GM12878 (cell line): ENCODE results near the gene ERC1. TPM values are rescaled to one million over a fixed set of nuclear protein-coding genes. Genes with fewer than 3 reads are reported as not detected.

Source experiments
- ATAC-seq: fragments of 200-7000 bp; cut with Tn5 transposase; 3 replicates; pipeline ENCODE4 v1.9.1; 2020; ENCODE audit warnings: mild to moderate bottlenecking, moderate library complexity
- BruUV-seq: library from RNA; stranded (reverse); fragments of 400-500 nt; replicated peaks from 2 replicates; lab custom pipeline; 2021; lab: Mats Ljungman, UMichigan
- CTCF ChIA-PET: fragments of 300-600 bp; sonication (Branson Sonifier 250); formaldehyde crosslinking; extraction: SDS; loops from one replicate; lab custom pipeline; 2021; ENCODE audit warnings: inconsistent platforms; lab: Yijun Ruan, JAX
- POLR2A ChIA-PET: fragments of 350-600 bp; formaldehyde crosslinking; extraction: SDS; loops from one replicate; lab custom pipeline; 2021; ENCODE audit warnings: inconsistent platforms; lab: Charles Lee
- RAD21 ChIA-PET: fragments of 300-600 bp; sonication (Branson Sonifier 250); formaldehyde crosslinking; loops from one replicate; lab custom pipeline; 2023; ENCODE audit warnings: antibody characterized with exemption; ENCODE audit not compliant: unreplicated experiment; lab: Charles Lee
- SMC1A ChIA-PET: fragments of 300-600 bp; sonication (Branson Sonifier 250); formaldehyde crosslinking; loops from one replicate; lab custom pipeline; 2023; ENCODE audit not compliant: unreplicated experiment, uncharacterized antibody; lab: Charles Lee
- DNase-seq: peaks from one replicate; pipeline ENCODE4 v3.0.0-alpha.2; 2011; ENCODE audit warnings: low read depth, low spot score
- FAIRE-seq: peaks from 3 replicates; lab custom pipeline; 2011; peaks lifted over from hg19 to GRCh38; lab: Jason Lieb, UNC
- H2AFZ ChIP-seq: 2 replicates; pipeline ENCODE4 v1.6.0; 2011; ENCODE audit warnings: low read depth, low read length, control low read depth; ENCODE audit not compliant: control insufficient read depth
- H3K27ac ChIP-seq: 2 replicates; pipeline ENCODE4 v1.5.1; 2011; ENCODE audit warnings: control low read depth; ENCODE audit not compliant: control insufficient read depth, insufficient read depth
- H3K27me3 ChIP-seq, 2 experiments: replicated peaks in 1 of 2; 2 replicates each; pipeline versions ENCODE4 v1.6.0 to v1.6.1; 2011; ENCODE audit warnings: low read length in 1 of 2; ENCODE audit not compliant: control insufficient read depth in 2 of 2, insufficient read depth in 2 of 2
- H3K36me3 ChIP-seq, 2 experiments: 2 replicates each; pipeline ENCODE4 v1.5.1; 2011; ENCODE audit warnings: low read length in 1 of 2; ENCODE audit not compliant: control insufficient read depth in 2 of 2, insufficient read depth in 2 of 2
- H3K4me1 ChIP-seq: 2 replicates; pipeline ENCODE4 v1.6.1; 2011; ENCODE audit warnings: mild to moderate bottlenecking, low read length, moderate library complexity, mixed read lengths; ENCODE audit not compliant: control insufficient read depth, insufficient read depth
- H3K4me2 ChIP-seq: 2 replicates; pipeline ENCODE4 v1.6.0; 2011; ENCODE audit warnings: control low read depth; ENCODE audit not compliant: control insufficient read depth, insufficient read depth
- H3K4me3 ChIP-seq: fragments of 200-600 bp; sonication (generic); 2 replicates; pipeline ENCODE4 v1.5.1; 2016
- H3K79me2 ChIP-seq: 2 replicates; pipeline ENCODE4 v1.6.0; 2011; ENCODE audit warnings: low read length; ENCODE audit not compliant: control insufficient read depth, insufficient read depth
- H3K9ac ChIP-seq: 2 replicates; pipeline ENCODE4 v1.8.0; 2011; ENCODE audit warnings: low read length, control low read depth, mixed read lengths; ENCODE audit not compliant: control insufficient read depth, insufficient read depth
- H3K9me3 ChIP-seq: replicated peaks from 3 replicates; pipeline ENCODE4 v1.5.1; 2011; ENCODE audit warnings: mild to moderate bottlenecking, low read length; ENCODE audit not compliant: control insufficient read depth, insufficient read depth
- H4K20me1 ChIP-seq: 2 replicates; pipeline ENCODE4 v1.6.0; 2011; ENCODE audit not compliant: control insufficient read depth, insufficient read depth
- BACH1 ChIP-seq: fragments of 450-650 bp; IDR thresholded peaks from 2 replicates; pipeline ENCODE4 v1.6.1; 2017; ENCODE audit warnings: mild to moderate bottlenecking, borderline replicate concordance
- BHLHE40 ChIP-seq, 2 experiments: fragments of 450-650 bp in 1 of 2; IDR thresholded peaks; 2 replicates each; pipeline ENCODE4 v1.6.1; 2011 to 2017; ENCODE audit warnings: low read depth in 2 of 2, borderline replicate concordance in 1 of 2, improper control_type of control experiment in 1 of 2, low read length in 1 of 2, mild to moderate bottlenecking in 1 of 2
- CHD1 ChIP-seq: IDR thresholded peaks from 2 replicates; pipeline ENCODE4 v1.6.1; 2012; ENCODE audit warnings: low read depth, low read length, improper control_type of control experiment
- FOXK2 ChIP-seq: fragments of 450-650 bp; IDR thresholded peaks from 2 replicates; pipeline ENCODE4 v1.6.1; 2017; ENCODE audit warnings: mild to moderate bottlenecking, moderate library complexity
- HDAC6 ChIP-seq: fragments of 200-600 bp; sonication (generic); IDR thresholded peaks from one replicate; pipeline ENCODE4 v1.8.0; 2017; ENCODE audit warnings: antibody characterized with exemption; ENCODE audit not compliant: unreplicated experiment
- IRF4 ChIP-seq: IDR thresholded peaks from 2 replicates; pipeline ENCODE4 v1.6.1; 2011; ENCODE audit warnings: low read depth, low read length
- RCOR1 ChIP-seq: conservative IDR thresholded peaks from 2 replicates; pipeline ENCODE4 v1.6.1; 2012; ENCODE audit warnings: low read depth, low read length, improper control_type of control experiment
- RFX5 ChIP-seq: IDR thresholded peaks from 2 replicates; pipeline ENCODE4 v1.6.1; 2011; ENCODE audit warnings: low read depth, low read length, improper control_type of control experiment
- RUNX3 ChIP-seq: IDR thresholded peaks from 2 replicates; pipeline ENCODE4 v1.6.1; 2012; ENCODE audit warnings: low read length, inconsistent platforms
- SMAD5 ChIP-seq: IDR thresholded peaks from 2 replicates; pipeline ENCODE4 v1.6.1; 2016; ENCODE audit warnings: antibody characterized with exemption, low read depth
- YY1 ChIP-seq: IDR thresholded peaks from 2 replicates; pipeline ENCODE4 v1.6.1; 2011; ENCODE audit warnings: low read depth, mild to moderate bottlenecking, low read length
- WGBS: methylation state at CpG from one replicate; pipeline ENCODE4 v1.1.6; 2016; ENCODE audit warnings: low lambda C conversion rate; ENCODE audit not compliant: insufficient replicate concordance, insufficient coverage; ENCODE audit errors: missing lambda C conversion rate; 5-methylcytosine and 5-hydroxymethylcytosine counted together
- in situ Hi-C: fragments of 300-500 bp; cut with MboI; formaldehyde crosslinking; loops from 9 replicates; pipeline ENCODE4 v1.14.3; 2018; ENCODE audit warnings: mixed read lengths
- intact Hi-C: fragments of 100-400 bp; cut with micrococcal nuclease; formaldehyde crosslinking; loops from one replicate; pipeline ENCODE4 v1.14.2; 2022; ENCODE audit not compliant: unreplicated experiment
- polyA plus RNA-seq, 11 experiments: library from polyadenylated mRNA; depleted of rRNA in 4 of 11; unstranded in 6 of 11; stranded (reverse) in 5 of 11; fragments of >200 nt; fragmentation: Nextera tagmentation in 4 of 11; fragmentation: Illumina TruSeq in 1 of 11; extraction: Ambion mirVana in 4 of 11; extraction: Trizol in 1 of 11; gene quantifications; 1 replicate in 1 of 11; 2 replicates in 10 of 11; pipeline versions ENCODE4 v1.2.1 to v1.2.3, GENCODE V29; 2011 to 2016; ENCODE audit warnings: inconsistent platforms in 2 of 11, missing spikeins in 2 of 11, low read depth in 1 of 11
- total RNA-seq, 4 experiments: library from RNA; depleted of rRNA in 3 of 4; stranded (reverse); fragments of >200 nt in 3 of 4; fragmentation: Illumina TruSeq in 1 of 4; extraction: Trizol in 1 of 4; gene quantifications; 2 replicates each; pipeline versions ENCODE4 v1.2.1 to v1.2.3, GENCODE V29; 2013 to 2021
- TF ChIP-seq, protein P1 (sequence below): fragments of 450-650 bp; IDR thresholded peaks from 2 replicates; pipeline ENCODE4 v1.6.1; 2018; ENCODE audit warnings: mild to moderate bottlenecking, low read depth, moderate library complexity; ENCODE audit not compliant: partially characterized antibody

Gene ERC1
- total and polyA plus RNA-seq, 10 of the 15 experiments (the other 5 are each of a cell fraction or from before 2014, with no cell fraction given) = 0.75 to 8.0 (median 5.0) TPM

DNA sequence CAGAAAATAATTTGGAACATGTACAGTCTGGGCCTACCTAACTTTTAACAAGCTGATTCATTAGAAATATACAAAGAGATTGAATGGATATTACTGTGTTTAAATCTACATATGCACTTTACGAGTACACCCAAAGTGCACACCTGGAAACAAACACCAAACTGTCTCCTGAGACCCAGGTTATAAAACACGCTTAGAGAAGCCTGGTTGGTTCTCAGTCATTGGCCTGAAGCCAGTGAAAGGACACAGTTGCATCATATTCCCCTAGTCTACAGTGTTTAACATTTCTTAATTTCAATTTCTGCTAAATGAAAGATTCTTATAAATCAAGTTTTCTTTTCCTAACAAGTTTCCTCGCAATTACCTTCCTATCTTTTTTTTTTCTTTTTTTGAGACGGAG is 393.9 kb downstream of the ERC1 start:
- no peak for FAIRE-seq
- POLR2A ChIA-PET = no interaction called here
- 46% methylated on average over 3 of the region's 4 CpGs for WGBS

GRCh38 chr12:1391722-1392121 is 400.7 kb downstream of the ERC1 start:
- no peak for TF ChIP-seq CHD1
- TF ChIP-seq FOXK2 = no peak
- no peak for TF ChIP-seq RCOR1
- no peak for TF ChIP-seq RFX5
- TF ChIP-seq, protein P1, sequence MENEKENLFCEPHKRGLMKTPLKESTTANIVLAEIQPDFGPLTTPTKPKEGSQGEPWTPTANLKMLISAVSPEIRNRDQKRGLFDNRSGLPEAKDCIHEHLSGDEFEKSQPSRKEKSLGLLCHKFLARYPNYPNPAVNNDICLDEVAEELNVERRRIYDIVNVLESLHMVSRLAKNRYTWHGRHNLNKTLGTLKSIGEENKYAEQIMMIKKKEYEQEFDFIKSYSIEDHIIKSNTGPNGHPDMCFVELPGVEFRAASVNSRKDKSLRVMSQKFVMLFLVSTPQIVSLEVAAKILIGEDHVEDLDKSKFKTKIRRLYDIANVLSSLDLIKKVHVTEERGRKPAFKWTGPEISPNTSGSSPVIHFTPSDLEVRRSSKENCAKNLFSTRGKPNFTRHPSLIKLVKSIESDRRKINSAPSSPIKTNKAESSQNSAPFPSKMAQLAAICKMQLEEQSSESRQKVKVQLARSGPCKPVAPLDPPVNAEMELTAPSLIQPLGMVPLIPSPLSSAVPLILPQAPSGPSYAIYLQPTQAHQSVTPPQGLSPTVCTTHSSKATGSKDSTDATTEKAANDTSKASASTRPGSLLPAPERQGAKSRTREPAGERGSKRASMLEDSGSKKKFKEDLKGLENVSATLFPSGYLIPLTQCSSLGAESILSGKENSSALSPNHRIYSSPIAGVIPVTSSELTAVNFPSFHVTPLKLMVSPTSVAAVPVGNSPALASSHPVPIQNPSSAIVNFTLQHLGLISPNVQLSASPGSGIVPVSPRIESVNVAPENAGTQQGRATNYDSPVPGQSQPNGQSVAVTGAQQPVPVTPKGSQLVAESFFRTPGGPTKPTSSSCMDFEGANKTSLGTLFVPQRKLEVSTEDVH = no peak
- no peak for TF ChIP-seq SMAD5
- no peak for TF ChIP-seq IRF4
- ChIA-PET RAD21 (no interaction called here), POLR2A (no interaction called here), CTCF (no interaction called here), SMC1A (no interaction called here)
- intact Hi-C loops = no loop called here
- ATAC-seq (no peak), FAIRE-seq (no peak), DNase-seq (no peak)
- Histone ChIP-seq H2AFZ (no peak overlapping the region), H3K4me3 (no peak overlapping the region), H3K27ac (no peak overlapping the region), H3K4me2 (no peak overlapping the region), H3K27me3 (no peaks in the 10 kb centered on the region; a peak in 1 of 4 replicates), H3K79me2 (no peaks in the 10 kb centered on the region), H3K9ac (no peak overlapping the region), H3K9me3 (no peaks in the 10 kb centered on the region; the same call in 2 of the 3 replicates), H4K20me1 (no peaks in the 10 kb centered on the region), H3K36me3 (no peaks in the 10 kb centered on the region), H3K4me1 (no peaks in the 10 kb centered on the region)
- BruUV-seq = no TSS peak
- in situ Hi-C loops = no loop called here

More for the DNA sequence above, 393.9 kb downstream of the ERC1 start:
- Histone ChIP-seq H3K4me3 (no peak overlapping the region), H2AFZ (no peak overlapping the region), H3K27ac (no peak overlapping the region), H4K20me1 (no peaks in the 10 kb centered on the region), H3K27me3 (no peaks in the 10 kb centered on the region), H3K36me3 (no peaks in the 10 kb centered on the region), H3K4me1 (no peaks in the 10 kb centered on the region), H3K4me2 (no peak overlapping the region), H3K9ac (no peak overlapping the region), H3K79me2 (no peaks in the 10 kb centered on the region), H3K9me3 (no peaks in the 10 kb centered on the region)
- no peak for DNase-seq
- ChIA-PET RAD21 (no interaction called here), SMC1A (interaction anchor here (0.6 to 1.5 kb wide), 4 partner anchors 16 to 1132 kb away, joined by 3 to 4 read pairs (median 3); no protein-coding TSS in a partner anchor), CTCF (interaction anchor here (1.0 to 1.5 kb wide), 2 partner anchors 10 to 198 kb away, joined by 3 to 5 read pairs; no protein-coding TSS in a partner anchor)
- intact Hi-C loops (no loop called here), in situ Hi-C loops (no loop called here)
- no TSS peak for BruUV-seq
- ATAC-seq = no peak
- TF ChIP-seq HDAC6 = no peak
- no peak for TF ChIP-seq YY1
- TF ChIP-seq RUNX3 = no peak
- no peak for TF ChIP-seq BACH1
- no peak for TF ChIP-seq BHLHE40 (IDR thresholded peaks at IDR 0.05; ENCODE audit: borderline replicate concordance in 1 of 2, low read depth in 2 of 2, low read length in 1 of 2)
